ENCODE results near the gene IDH3G.
"Not testable (repeated sequence)": the region's sequence is repeated elsewhere in the genome, so short reads cannot be mapped to it uniquely, and the experiment has no call there.

GRCh38 chrX:153742111-153742510 lies 52.1 kb downstream of the IDH3G start:
- not testable (repeated sequence) for TF ChIP-seq CTCF (IDR thresholded peaks at IDR 0.05; ENCODE audit: low read depth, low read length, missing input control); REST (IDR thresholded peaks at IDR 0.05); SP1 (IDR thresholded peaks at IDR 0.05); RAD21 (IDR thresholded peaks at IDR 0.05); NR2F2 (IDR thresholded peaks at IDR 0.05); GABPA (IDR thresholded peaks at IDR 0.05 in 1 of 2, conservative IDR thresholded peaks at IDR 0.05 in 1 of 2); TAF1 (conservative IDR thresholded peaks at IDR 0.05); RXRA (IDR thresholded peaks at IDR 0.05); MAX (IDR thresholded peaks at IDR 0.05)
